Liver (tissue), 9 donors: Measurements from ENCODE around the gene GNPTG. TPM values are rescaled to one million over a fixed set of nuclear protein-coding genes. Genes with fewer than 3 reads are reported as not detected.

ENCODE experiments used
- DNase-seq: peaks from one replicate; pipeline ENCODE4 v3.0.0-alpha.2; 2017; ENCODE audit warnings: low spot score
- H3K27ac ChIP-seq, 2 donors: one replicate each; pipeline ENCODE4 v1.7.0; 2013; ENCODE audit warnings: inconsistent platforms in 2 of 2, low read length in 2 of 2, control low read depth in 1 of 2, low read depth in 1 of 2, mild to moderate bottlenecking in 1 of 2
- H3K27me3 ChIP-seq, 4 donors: one replicate each; pipeline versions ENCODE4 v1.6.1 to v1.7.0; 2013; ENCODE audit warnings: low read length in 3 of 4, inconsistent platforms in 1 of 4, mild to moderate bottlenecking in 1 of 4, moderate library complexity in 1 of 4; ENCODE audit not compliant: control insufficient read depth in 4 of 4, insufficient read depth in 4 of 4
- H3K36me3 ChIP-seq, 4 donors: one replicate each; pipeline versions ENCODE4 v1.6.1 to v1.7.0; 2013; ENCODE audit warnings: low read length in 3 of 4, mild to moderate bottlenecking in 3 of 4, low read depth in 1 of 4, moderate library complexity in 1 of 4; ENCODE audit not compliant: control insufficient read depth in 4 of 4, insufficient read depth in 3 of 4
- H3K4me1 ChIP-seq, 4 donors: one replicate each; pipeline versions ENCODE4 v1.6.1 to v1.7.0; 2013; ENCODE audit warnings: low read length in 3 of 4, mild to moderate bottlenecking in 3 of 4, moderate library complexity in 1 of 4; ENCODE audit not compliant: control insufficient read depth in 4 of 4, insufficient read depth in 4 of 4
- H3K4me3 ChIP-seq, 3 donors: one replicate each; pipeline versions ENCODE4 v1.6.1 to v1.7.0; 2013; ENCODE audit warnings: low read length in 3 of 3, control low read depth in 1 of 3, low read depth in 1 of 3, mild to moderate bottlenecking in 1 of 3
- H3K9ac ChIP-seq, 2 donors: one replicate each; pipeline ENCODE4 v1.7.0; 2013; ENCODE audit warnings: low read length in 2 of 2, mild to moderate bottlenecking in 2 of 2, moderate library complexity in 2 of 2, control low read depth in 1 of 2, low read depth in 1 of 2
- H3K9me3 ChIP-seq, 4 donors: one replicate each; pipeline versions ENCODE4 v1.6.1 to v1.7.0; 2013; ENCODE audit warnings: low read length in 3 of 4; ENCODE audit not compliant: control insufficient read depth in 4 of 4
- EGR1 ChIP-seq, 2 donors: IDR thresholded peaks; 2 replicates each; pipeline ENCODE4 v1.6.1; 2016 to 2018; ENCODE audit warnings: antibody characterized with exemption in 2 of 2, low read depth in 2 of 2
- FOXA1 ChIP-seq: IDR thresholded peaks from 2 replicates; pipeline ENCODE4 v1.6.1; 2016; ENCODE audit warnings: antibody characterized with exemption
- GABPA ChIP-seq, 2 donors: IDR thresholded peaks in 1 of 2; conservative IDR thresholded peaks in 1 of 2; 2 replicates each; pipeline ENCODE4 v1.6.1; 2016; ENCODE audit warnings: antibody characterized with exemption in 2 of 2, mild to moderate bottlenecking in 1 of 2, moderate library complexity in 1 of 2
- HNF4A ChIP-seq, 2 donors: conservative IDR thresholded peaks; 2 replicates each; pipeline ENCODE4 v1.6.1; 2016; ENCODE audit warnings: antibody characterized with exemption in 2 of 2, mild to moderate bottlenecking in 2 of 2
- HNF4G ChIP-seq: IDR thresholded peaks from 2 replicates; pipeline ENCODE4 v1.6.1; 2016; ENCODE audit warnings: antibody characterized with exemption
- JUND ChIP-seq, 2 donors: IDR thresholded peaks; 2 replicates each; pipeline ENCODE4 v1.6.1; 2016; ENCODE audit warnings: antibody characterized with exemption in 2 of 2
- MAX ChIP-seq: IDR thresholded peaks from 2 replicates; pipeline ENCODE4 v1.6.1; 2016; ENCODE audit warnings: antibody characterized with exemption
- RXRA ChIP-seq, 2 donors: IDR thresholded peaks; 2 replicates each; pipeline ENCODE4 v1.6.1; 2017 to 2018; ENCODE audit warnings: antibody characterized with exemption in 2 of 2, mild to moderate bottlenecking in 1 of 2
- YY1 ChIP-seq: IDR thresholded peaks from 2 replicates; pipeline ENCODE4 v1.6.1; 2016; ENCODE audit warnings: antibody characterized with exemption, mild to moderate bottlenecking
- WGBS: extraction: QIAGEN DNeasy Blood & Tissue Kit; methylation state at CpG from one replicate; pipeline ENCODE4 v1.1.7; 2013; 5-methylcytosine and 5-hydroxymethylcytosine counted together
- polyA plus RNA-seq, 2 donors: library from polyadenylated mRNA; stranded (reverse) in 1 of 2; unstranded in 1 of 2; fragments of 200-250 nt in 1 of 2; fragments of >200 nt in 1 of 2; fragmentation: Nextera tagmentation in 1 of 2; extraction: Ambion mirVana in 1 of 2; gene quantifications; one replicate each; pipeline versions ENCODE4 v1.2.1 to v1.2.3, GENCODE V29; 2013 to 2015
- total RNA-seq, 2 donors: library from RNA; depleted of rRNA; stranded (reverse); fragments of >200 nt; gene quantifications; one replicate each; pipeline ENCODE4 v1.2.3, GENCODE V29; 2014
- TF ChIP-seq, protein P1 (sequence below): IDR thresholded peaks from 2 replicates; pipeline ENCODE4 v1.6.1; 2016; ENCODE audit warnings: antibody characterized with exemption
- TF ChIP-seq, protein P2 (sequence below): fragments of 150-350 bp; IDR thresholded peaks from 2 replicates; pipeline ENCODE4 v1.5.1; 2017; ENCODE audit warnings: improper control_type of control experiment, low read depth, low read length; ENCODE audit not compliant: missing input control
- TF ChIP-seq, protein P3 (sequence below): IDR thresholded peaks from 2 replicates; pipeline ENCODE4 v1.6.1; 2016; ENCODE audit warnings: antibody characterized with exemption, mild to moderate bottlenecking
- donor health status: healthy.
- donor health status: healthy.
- donor health status: healthy.
- donor health status: healthy.
- donor health status: healthy.

Gene GNPTG
- total RNA-seq (10 to 100 TPM; 24.4 to 31.4 TPM), polyA plus RNA-seq (10 to 100 TPM; 50.7 to 79.6 TPM)

DNA sequence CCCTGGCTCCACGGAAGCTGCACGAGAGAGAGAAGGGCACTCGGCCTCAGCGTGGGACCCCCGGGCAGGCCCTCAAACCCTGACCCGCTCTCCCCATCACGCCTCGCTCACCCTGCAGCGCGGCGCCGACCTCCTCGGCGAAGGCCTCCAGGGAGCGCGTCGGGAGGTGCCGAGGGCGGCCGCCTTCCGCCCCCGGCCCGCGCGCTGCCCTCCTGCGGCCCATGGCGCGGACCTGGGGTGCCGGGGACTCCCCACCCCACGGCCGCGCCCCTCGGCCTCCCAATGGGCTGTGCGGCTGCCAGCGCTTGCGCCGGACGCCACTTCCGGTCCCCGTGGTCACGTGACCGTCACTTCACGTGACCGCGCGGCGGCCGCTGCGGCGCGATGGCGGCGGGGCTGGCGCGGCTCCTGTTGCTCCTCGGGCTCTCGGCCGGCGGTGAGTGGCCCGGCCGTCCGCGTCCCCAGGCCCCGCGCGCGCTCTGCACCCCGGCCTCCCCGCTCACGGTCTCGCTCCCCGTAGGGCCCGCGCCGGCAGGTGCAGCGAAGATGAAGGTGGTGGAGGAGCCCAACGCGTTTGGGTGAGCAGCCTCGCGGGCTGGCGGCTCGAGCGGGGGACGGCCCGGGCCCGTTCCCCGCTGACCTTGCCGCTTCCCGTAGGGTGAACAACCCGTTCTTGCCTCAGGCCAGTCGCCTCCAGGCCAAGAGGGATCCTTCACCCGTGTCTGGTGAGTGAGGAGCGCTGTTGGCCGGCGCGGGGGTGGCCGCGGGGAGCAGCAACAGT, at the start of gene GNPTG, which contains the start of gene TSR3:
Gene GNPTG (plus strand): TSS at position 350 of the 781 bp plus-strand sequence. CDS start 35 bp downstream, at position 385.
Gene TSR3 (minus strand): TSS at position 297 of the 781 bp plus-strand sequence. CDS start 74 bp downstream, at position 223.
- peaks cover 6 to 52% (median 33%) of the 10 kb centered on the region in 4 donors for H3K4me1 ChIP-seq
- DNase-seq: peak; percentile 87
- no peak within 1 kb of the TSS for H3K27ac ChIP-seq

More for the DNA sequence above, at the start of gene GNPTG, which contains the start of gene TSR3:
- Histone ChIP-seq H3K4me3 (peak within 1 kb of the TSS; percentile 91 to 98 (median 95)), H3K36me3 (peaks cover 3 to 14% (median 6%) of the 10 kb centered on the region in 4 donors), H3K27me3 (no peaks in the 10 kb centered on the region), H3K9ac (peak within 1 kb of the TSS; percentile 20 to 37), H3K9me3 (no peaks in the 10 kb centered on the region)
- WGBS: under 1% methylated on average over 98 of the region's 98 CpGs
- no peak for TF ChIP-seq RXRA (IDR thresholded peaks at IDR 0.05)
- no peak for TF ChIP-seq HNF4G
- TF ChIP-seq, protein P1, sequence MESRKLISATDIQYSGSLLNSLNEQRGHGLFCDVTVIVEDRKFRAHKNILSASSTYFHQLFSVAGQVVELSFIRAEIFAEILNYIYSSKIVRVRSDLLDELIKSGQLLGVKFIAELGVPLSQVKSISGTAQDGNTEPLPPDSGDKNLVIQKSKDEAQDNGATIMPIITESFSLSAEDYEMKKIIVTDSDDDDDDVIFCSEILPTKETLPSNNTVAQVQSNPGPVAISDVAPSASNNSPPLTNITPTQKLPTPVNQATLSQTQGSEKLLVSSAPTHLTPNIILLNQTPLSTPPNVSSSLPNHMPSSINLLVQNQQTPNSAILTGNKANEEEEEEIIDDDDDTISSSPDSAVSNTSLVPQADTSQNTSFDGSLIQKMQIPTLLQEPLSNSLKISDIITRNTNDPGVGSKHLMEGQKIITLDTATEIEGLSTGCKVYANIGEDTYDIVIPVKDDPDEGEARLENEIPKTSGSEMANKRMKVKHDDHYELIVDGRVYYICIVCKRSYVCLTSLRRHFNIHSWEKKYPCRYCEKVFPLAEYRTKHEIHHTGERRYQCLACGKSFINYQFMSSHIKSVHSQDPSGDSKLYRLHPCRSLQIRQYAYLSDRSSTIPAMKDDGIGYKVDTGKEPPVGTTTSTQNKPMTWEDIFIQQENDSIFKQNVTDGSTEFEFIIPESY: no peak
- peak; percentile 87 for TF ChIP-seq YY1
- TF ChIP-seq, protein P2, sequence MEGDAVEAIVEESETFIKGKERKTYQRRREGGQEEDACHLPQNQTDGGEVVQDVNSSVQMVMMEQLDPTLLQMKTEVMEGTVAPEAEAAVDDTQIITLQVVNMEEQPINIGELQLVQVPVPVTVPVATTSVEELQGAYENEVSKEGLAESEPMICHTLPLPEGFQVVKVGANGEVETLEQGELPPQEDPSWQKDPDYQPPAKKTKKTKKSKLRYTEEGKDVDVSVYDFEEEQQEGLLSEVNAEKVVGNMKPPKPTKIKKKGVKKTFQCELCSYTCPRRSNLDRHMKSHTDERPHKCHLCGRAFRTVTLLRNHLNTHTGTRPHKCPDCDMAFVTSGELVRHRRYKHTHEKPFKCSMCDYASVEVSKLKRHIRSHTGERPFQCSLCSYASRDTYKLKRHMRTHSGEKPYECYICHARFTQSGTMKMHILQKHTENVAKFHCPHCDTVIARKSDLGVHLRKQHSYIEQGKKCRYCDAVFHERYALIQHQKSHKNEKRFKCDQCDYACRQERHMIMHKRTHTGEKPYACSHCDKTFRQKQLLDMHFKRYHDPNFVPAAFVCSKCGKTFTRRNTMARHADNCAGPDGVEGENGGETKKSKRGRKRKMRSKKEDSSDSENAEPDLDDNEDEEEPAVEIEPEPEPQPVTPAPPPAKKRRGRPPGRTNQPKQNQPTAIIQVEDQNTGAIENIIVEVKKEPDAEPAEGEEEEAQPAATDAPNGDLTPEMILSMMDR: no peak
- TF ChIP-seq, protein P3, sequence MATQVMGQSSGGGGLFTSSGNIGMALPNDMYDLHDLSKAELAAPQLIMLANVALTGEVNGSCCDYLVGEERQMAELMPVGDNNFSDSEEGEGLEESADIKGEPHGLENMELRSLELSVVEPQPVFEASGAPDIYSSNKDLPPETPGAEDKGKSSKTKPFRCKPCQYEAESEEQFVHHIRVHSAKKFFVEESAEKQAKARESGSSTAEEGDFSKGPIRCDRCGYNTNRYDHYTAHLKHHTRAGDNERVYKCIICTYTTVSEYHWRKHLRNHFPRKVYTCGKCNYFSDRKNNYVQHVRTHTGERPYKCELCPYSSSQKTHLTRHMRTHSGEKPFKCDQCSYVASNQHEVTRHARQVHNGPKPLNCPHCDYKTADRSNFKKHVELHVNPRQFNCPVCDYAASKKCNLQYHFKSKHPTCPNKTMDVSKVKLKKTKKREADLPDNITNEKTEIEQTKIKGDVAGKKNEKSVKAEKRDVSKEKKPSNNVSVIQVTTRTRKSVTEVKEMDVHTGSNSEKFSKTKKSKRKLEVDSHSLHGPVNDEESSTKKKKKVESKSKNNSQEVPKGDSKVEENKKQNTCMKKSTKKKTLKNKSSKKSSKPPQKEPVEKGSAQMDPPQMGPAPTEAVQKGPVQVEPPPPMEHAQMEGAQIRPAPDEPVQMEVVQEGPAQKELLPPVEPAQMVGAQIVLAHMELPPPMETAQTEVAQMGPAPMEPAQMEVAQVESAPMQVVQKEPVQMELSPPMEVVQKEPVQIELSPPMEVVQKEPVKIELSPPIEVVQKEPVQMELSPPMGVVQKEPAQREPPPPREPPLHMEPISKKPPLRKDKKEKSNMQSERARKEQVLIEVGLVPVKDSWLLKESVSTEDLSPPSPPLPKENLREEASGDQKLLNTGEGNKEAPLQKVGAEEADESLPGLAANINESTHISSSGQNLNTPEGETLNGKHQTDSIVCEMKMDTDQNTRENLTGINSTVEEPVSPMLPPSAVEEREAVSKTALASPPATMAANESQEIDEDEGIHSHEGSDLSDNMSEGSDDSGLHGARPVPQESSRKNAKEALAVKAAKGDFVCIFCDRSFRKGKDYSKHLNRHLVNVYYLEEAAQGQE: no peak
- TF ChIP-seq EGR1 (IDR thresholded peaks at IDR 0.05; ENCODE audit: low read depth in 2 of 2): no peak
- no peak for TF ChIP-seq FOXA1
- no peak for TF ChIP-seq JUND (IDR thresholded peaks at IDR 0.05)
- no peak for TF ChIP-seq HNF4A (conservative IDR thresholded peaks at IDR 0.05)
- TF ChIP-seq GABPA (IDR thresholded peaks at IDR 0.05 in 1 of 2, conservative IDR thresholded peaks at IDR 0.05 in 1 of 2): peak in 1 of 2 donors; percentile 87
- TF ChIP-seq MAX: no peak
